Suprapubic skin (tissue), 3 donors: ENCODE data around the gene NKAIN2.

ENCODE experiments used
- CTCF ChIP-seq, 2 donors: fragments of 200-600 bp in 1 of 2; fragments of 450-650 bp in 1 of 2; sonication (generic) in 1 of 2; IDR thresholded peaks; one replicate each; pipeline ENCODE4 v1.5.1; 2016 to 2019; ENCODE audit warnings: antibody characterized with exemption in 2 of 2, mild to moderate bottlenecking in 1 of 2, moderate library complexity in 1 of 2
- EP300 ChIP-seq: sonication (generic); formaldehyde crosslinking; IDR thresholded peaks from one replicate; pipeline ENCODE4 v1.6.1; 2017; ENCODE audit warnings: antibody characterized with exemption
- POLR2A ChIP-seq, 2 donors: fragments of 450-650 bp; IDR thresholded peaks; one replicate each; pipeline ENCODE4 v1.6.1; 2017; ENCODE audit warnings: antibody characterized with exemption in 2 of 2, mild to moderate bottlenecking in 2 of 2, moderate library complexity in 2 of 2

GRCh38 chr6:124164343-124164742 is 360.7 kb downstream of the NKAIN2 start:
- TF ChIP-seq CTCF (IDR thresholded peaks at IDR 0.05) (no peak), POLR2A (IDR thresholded peaks at IDR 0.05) (no peak), EP300 (no peak)
